IPS-NIHi7 (cell line): ENCODE data around the gene DDX1.

Experiments used
- DNase-seq: peaks from one replicate; pipeline ENCODE4 v3.0.0; 2012; ENCODE audit warnings: mixed read lengths; ENCODE audit errors: extremely low spot score

Gene DDX1

DNA sequence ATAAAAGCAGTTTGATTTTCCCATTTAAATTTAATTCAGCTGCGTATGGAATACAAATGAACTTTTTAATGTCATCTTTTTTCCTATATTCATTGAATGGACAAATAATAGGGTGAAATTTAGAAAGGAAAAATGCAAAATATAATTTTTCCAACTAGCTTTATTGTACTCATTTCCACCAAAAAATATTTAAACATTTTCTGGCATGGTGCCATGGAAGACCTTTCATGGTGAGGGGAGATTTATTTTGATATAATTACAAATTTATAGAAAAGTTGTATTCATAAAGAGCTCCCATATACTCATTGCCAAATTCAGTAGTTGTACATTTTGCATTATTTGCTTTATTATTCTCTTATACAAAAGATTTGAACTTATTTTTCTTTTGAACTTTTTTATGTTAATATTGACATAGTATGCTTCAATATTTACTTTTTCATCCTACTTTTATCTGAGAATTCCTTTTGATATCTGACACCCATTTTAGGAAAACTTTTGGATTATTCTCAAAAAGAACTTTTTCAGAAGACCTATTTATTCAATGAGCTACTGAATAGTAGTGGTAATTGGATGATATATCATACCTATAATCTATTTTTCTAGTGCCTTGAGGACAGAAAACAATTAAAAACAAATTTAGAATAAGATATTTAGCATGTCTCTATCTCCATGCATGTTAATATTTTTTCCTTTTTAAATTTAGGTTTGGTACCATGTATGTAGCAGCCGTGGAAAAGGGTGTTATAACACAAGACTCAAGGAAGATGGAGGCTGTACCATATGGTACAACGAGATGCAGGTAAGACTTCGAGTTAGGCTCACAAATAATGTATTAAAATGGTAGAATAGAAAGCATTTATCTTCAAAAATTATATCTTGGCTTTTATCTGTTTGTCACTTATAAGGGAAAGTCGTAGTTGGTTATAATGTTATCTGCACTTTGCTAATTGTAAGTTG is 37.5 kb downstream of the DDX1 start:
- DNase-seq: no peak

DNA sequence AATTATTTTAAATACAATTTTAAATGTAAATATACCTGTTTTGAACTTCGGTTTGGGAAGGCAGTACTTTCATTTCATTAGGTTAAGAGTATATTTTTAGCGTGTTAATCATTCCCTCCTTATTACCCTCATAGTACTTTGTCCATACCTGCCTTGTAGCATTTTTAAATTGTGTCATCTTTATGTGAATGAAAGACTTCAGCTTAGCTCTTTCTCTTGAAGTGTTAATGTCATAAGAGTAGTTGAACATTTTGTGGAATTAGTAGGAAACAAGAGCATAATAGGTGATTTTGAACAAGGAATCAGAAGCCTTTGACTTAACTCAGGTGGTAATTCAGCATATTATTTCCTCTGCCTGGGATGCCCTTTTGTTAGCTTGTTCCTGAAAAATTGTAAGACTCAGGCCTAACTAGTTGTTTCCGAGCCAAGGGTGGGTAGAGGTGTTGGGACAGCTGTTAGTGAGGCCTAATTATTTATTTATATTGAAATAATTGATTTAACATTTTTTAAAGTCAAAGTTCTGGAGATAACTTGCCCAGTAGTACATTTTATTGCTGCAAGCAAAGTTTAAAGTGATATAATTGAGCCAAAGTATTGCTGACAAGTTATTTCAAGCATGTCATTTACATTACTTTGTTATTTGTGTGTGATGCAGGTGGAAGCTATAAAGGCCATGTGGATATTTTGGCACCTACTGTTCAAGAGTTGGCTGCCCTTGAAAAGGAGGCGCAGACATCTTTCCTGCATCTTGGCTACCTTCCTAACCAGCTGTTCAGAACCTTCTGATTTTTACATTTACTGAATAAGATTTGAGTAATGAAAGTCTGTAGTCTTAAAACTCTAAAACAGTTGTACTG is 38.7 kb downstream of the DDX1 start:
- DNase-seq: no peak

GRCh38 chr2:15630978-15631719 is 39.5 kb downstream of the DDX1 start:
- no peak for DNase-seq

GRCh38 chr2:15631883-15632282 is 40.2 kb downstream of the DDX1 start:
- no peak for DNase-seq

- DNase-seq: no peak
Measured at GRCh38 chr2:15633043-15633970, 41.6 kb downstream of the DDX1 start.

DNA sequence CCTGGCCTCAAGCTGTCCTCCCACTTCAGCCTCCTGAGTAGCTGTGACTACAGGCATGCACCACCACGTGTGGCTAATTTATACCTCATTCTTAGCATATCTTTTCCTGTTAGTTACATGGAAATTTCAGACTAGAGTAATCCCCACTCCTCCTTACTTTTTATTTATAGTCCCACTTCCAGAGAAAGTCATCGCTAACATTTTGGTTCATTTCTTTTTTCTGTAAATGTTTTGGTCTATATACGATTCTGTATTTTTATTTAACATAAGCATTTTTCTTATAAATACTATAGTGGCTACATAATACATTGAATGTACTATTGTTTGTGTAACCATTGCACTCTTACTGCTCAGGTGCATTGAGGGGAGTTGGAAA is 42.3 kb downstream of the DDX1 start:
- no peak for DNase-seq

GRCh38 chr2:15634846-15635490 is 43.3 kb downstream of the DDX1 start:
- DNase-seq: no peak

GRCh38 chr2:15636972-15637785 is 45.5 kb downstream of the DDX1 start:
- DNase-seq: peak; percentile 83

GRCh38 chr2:15638720-15639119 is 47.1 kb downstream of the DDX1 start:
- DNase-seq: no peak

- DNase-seq: no peak
Measured at GRCh38 chr2:15639323-15640251, 47.9 kb downstream of the DDX1 start.

- no peak for DNase-seq
Measured at GRCh38 chr2:15640261-15640711, 48.6 kb downstream of the DDX1 start.

DNA sequence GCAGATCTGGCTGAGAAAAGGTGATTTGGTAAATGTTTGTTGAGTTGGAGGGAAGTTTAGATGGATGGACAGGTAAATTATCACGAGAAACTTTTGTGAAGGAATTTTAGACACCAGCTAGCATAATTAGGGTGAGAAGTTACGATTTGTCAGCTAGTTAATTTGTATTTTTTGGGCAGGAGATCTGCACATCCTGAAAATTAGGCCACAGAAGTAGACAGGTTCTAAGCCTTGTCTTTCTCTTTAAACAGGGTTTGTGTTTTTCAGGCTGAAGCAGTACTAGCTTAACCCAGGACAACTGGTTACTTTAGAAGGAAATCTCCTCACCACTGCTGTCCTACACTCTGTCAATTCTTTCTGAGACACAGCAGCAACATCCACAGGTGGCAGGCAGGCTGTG is 49.1 kb downstream of the DDX1 start:
- no peak for DNase-seq

GRCh38 chr2:15641530-15641982 is 49.9 kb downstream of the DDX1 start:
- no peak for DNase-seq

DNA sequence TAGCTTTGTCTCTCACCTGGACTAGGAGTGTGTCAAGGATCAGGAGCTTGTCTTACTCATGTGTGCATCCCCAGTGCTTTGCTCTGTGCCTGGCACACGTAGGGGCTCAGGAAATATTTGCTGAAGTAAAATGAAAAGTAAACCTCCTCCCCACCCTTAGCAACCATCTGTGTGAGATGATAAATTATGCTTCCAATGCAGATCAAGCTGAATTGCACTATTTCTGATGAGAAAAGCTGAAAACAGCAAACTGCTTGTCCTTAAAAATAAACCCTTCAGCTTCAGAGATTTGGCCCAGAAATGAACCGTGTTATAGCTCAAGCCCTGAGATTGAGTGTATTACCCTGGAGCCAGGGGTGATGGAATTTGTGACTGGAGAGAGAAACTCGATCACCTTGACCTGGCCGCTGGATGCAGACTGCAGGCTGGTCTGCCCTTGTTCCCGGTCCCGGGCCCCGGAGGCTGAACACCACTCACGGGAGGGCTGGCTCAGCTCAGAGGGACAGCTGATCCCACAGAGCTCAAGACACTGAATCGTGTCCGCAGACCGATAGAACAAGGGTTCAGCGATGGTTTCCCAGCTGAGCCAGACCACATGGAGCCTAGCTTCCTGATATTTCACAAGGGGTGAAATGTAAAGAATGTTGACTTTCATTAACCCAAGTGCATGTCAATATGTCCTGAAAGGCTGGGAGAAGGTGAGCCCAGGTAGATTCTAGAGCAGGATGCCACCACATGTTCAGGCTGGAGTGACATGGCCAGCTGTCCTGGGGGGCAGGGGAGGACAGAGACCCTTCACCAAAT is 50.5 kb downstream of the DDX1 start:
- DNase-seq: peak; percentile 35

GRCh38 chr2:15642815-15643500 is 51.3 kb downstream of the DDX1 start:
- DNase-seq: no peak

DNA sequence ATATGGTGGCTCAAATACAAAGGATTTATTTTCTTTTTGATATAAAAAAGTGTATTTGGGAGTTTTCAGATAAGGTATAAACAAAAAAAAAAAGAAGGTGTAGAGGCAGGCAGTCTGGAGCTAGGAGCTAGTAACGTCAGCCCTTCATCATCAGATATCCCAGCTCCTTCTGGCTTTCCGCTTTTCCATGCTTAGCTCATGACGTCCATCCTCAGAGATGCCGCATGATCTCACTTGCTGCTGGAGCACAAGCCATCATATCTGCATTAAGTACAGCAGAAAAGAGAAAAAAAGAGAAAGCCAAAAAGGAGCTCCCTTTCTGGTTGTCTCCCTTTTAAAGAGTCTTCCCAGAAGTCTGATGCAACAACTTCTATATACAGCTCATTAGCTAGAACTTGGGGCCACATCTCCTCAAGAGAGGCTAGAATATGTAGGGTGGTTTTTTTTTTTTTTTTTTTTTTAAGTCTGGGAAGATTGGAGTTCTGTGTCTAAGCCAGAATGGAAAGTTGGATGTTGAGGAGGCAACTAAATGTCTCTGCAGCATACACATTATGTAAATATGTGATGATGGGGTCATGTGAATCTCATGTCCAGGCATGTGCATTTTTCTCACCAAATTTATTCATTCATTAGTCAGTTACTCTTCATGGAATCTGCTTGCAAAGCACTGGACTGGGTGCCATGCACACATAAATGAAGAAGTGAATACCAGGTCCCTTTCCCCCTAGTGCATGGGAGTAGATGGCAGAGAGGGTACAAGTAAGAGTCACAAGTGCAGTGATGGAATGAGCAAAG is 52.3 kb downstream of the DDX1 start:
- DNase-seq: no peak
